Activated CD8-positive, alpha-beta T cell treated with anti-CD3 and anti-CD28 coated beads for 36 hours (primary cell): ENCODE results near the gene RAD52. TPM values are rescaled to one million over a fixed set of nuclear protein-coding genes. Genes with fewer than 3 reads are reported as not detected.
A peak's percentile ranks its signal among the peaks of the same experiment; 100 is the strongest.

ENCODE experiments used
- ATAC-seq: fragments of 200-7000 bp; cut with Tn5 transposase; one replicate; pipeline ENCODE4 v1.10.0; 2021; ENCODE audit warnings: mild to moderate bottlenecking, moderate library complexity
- CTCF ChIA-PET: fragments of 350-600 bp; sonication (Branson Sonifier 250); formaldehyde crosslinking; loops from one replicate; lab custom pipeline; 2021; ENCODE audit warnings: antibody characterized with exemption; lab: Charles Lee
- POLR2A ChIA-PET: fragments of 350-600 bp; sonication (Branson Sonifier 250); formaldehyde crosslinking; loops from one replicate; lab custom pipeline; 2021; ENCODE audit warnings: antibody characterized with exemption; lab: Charles Lee
- DNase-seq: peaks from one replicate; pipeline ENCODE4 v3.0.0-alpha.2; 2020
- H3K27ac Mint-ChIP-seq: one replicate; pipeline ENCODE4 v1.8.0; 2021; ENCODE audit warnings: mild to moderate bottlenecking, mixed read lengths
- H3K27me3 Mint-ChIP-seq: one replicate; pipeline ENCODE4 v1.8.0; 2021; ENCODE audit warnings: mixed read lengths
- H3K36me3 Mint-ChIP-seq: one replicate; pipeline ENCODE4 v1.8.0; 2021; ENCODE audit warnings: low read depth, mixed read lengths
- H3K4me1 Mint-ChIP-seq: one replicate; pipeline ENCODE4 v1.8.0; 2021; ENCODE audit warnings: low read depth, mixed read lengths
- H3K4me3 Mint-ChIP-seq: one replicate; pipeline ENCODE4 v1.8.0; 2021; ENCODE audit warnings: mild to moderate bottlenecking, moderate library complexity, mixed read lengths
- H3K9me3 Mint-ChIP-seq: one replicate; pipeline ENCODE4 v1.8.0; 2021; ENCODE audit warnings: mixed read lengths
- CTCF ChIP-seq: fragments of 200-600 bp; IDR thresholded peaks from one replicate; pipeline ENCODE4 v1.8.0; 2022; ENCODE audit warnings: antibody characterized with exemption, mild to moderate bottlenecking
- intact Hi-C: fragments of 100-400 bp; cut with micrococcal nuclease; formaldehyde crosslinking; loops from one replicate; pipeline ENCODE4 v1.10.0; 2022
- total RNA-seq, 2 experiments: library from RNA; stranded (reverse); gene quantifications; one replicate each; pipeline ENCODE4 v1.2.3, GENCODE V29; 2021

The RAD52 gene
- 10 to 100 TPM; 14.9 to 16.3 TPM for total RNA-seq

GRCh38 chr12:949453-950191, at the start of gene RAD52:
Gene RAD52, minus strand, starts transcription at chr12:949694. Its CDS starts 16,636 bp downstream, at chr12:933058.
- intact Hi-C loops, result loop anchor here (10.0 kb wide), 1 partner anchor 385 kb away; no protein-coding TSS in a partner anchor
- DNase-seq (peak; percentile 99), ATAC-seq (peak; percentile 87)
- peak within 1 kb of the TSS; percentile 96 for H3K27ac Mint-ChIP-seq
- H3K36me3 Mint-ChIP-seq, result peaks cover 15% of the 10 kb centered on the region
- ChIA-PET CTCF (interaction anchor here (0.6 to 1.6 kb wide), 30 partner anchors 9 to 507 kb away, joined by 3 to 16 read pairs (median 4); partner anchors contain the start of gene ERC1), POLR2A (interaction anchor here (0.6 to 1.6 kb wide), 17 partner anchors 10 to 564 kb away, joined by 3 to 6 read pairs (median 3); partner anchors contain the start of gene ERC1)
- peak; percentile 95 for TF ChIP-seq CTCF
- H3K9me3 Mint-ChIP-seq, result peaks cover 1% of the 10 kb centered on the region
- peak within 1 kb of the TSS; percentile 98 for H3K4me3 Mint-ChIP-seq
- H3K4me1 Mint-ChIP-seq, result peaks cover 23% of the 10 kb centered on the region
- H3K27me3 Mint-ChIP-seq, result no peaks in the 10 kb centered on the region

DNA sequence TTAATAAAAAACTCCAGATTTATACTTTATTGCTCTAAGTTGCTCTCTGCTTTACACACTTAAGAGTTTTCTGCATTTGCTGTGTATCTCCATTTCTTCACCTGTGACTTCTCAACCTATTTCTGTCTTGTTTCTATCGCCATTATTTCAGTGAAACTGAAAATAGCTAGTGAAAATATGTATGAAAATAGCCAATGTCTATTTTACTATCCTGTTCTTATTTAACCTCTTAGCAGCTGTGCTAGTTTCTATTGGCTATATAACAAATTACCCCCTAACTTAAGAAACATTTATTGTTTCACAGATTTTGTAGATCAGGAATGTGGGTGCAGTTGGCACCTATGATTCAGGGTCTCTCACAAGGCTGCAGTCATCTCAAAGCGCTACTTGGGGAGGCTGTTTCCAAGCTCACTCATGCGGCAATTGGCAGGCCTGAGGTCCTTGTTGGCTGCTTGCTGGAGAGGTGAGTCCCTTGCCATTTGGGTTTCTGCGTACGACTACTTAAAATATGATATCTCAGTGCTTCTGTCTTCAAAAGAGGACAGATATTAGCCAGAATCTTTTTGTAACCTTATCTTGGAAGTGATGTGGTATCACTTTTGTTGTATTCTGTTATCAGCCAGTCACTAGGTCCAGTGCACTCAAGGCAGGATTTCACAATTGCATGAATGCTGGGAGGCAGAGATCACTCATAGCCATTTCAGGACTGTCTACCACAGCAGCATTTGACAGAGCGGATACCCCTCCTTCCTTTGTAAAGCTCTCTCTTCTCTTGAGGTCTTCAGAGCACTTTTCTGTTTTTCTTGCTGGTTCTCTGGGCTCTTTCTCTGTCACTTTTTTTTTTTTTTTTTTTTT, 48.8 kb upstream of the RAD52 start:
- Mint-ChIP-seq H3K27ac (no peak overlapping the region), H3K4me3 (no peak overlapping the region), H3K4me1 (peaks cover 29% of the 10 kb centered on the region), H3K36me3 (peaks cover 9% of the 10 kb centered on the region), H3K9me3 (no peaks in the 10 kb centered on the region), H3K27me3 (no peaks in the 10 kb centered on the region)
- ATAC-seq (no peak), DNase-seq (no peak)
- ChIA-PET POLR2A (no interaction called here), CTCF (interaction anchor here (2.0 kb wide), 1 partner anchor 95 kb away, joined by 6 read pairs; no protein-coding TSS in a partner anchor)
- no peak for TF ChIP-seq CTCF
- intact Hi-C loops, result loop anchor here (10.0 kb wide), 1 partner anchor 97 kb away; no protein-coding TSS in a partner anchor

DNA sequence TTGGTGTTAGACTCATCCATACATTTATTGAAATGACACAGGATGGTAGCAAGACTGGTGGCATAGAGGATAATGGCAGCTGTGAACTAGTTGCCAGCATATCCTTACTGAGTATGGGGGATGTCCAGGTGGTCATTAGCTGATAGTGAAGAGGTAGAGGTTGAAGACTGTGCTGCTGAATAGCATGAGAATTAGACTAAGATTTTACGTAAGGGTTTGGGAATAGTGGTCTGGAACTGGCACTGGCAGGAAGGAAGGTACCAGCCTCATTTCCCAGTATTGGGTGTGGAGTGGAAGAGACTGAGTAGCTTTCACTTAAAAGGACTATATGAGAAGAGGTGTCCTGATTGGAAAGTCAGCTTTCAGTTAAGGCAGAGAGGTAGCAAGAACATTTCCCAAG, 48.0 kb upstream of the RAD52 start:
- no peak for DNase-seq
- ATAC-seq, result no peak
- H3K9me3 Mint-ChIP-seq, result no peaks in the 10 kb centered on the region
- ChIA-PET CTCF (interaction anchor here (2.0 kb wide), 1 partner anchor 95 kb away, joined by 6 read pairs; no protein-coding TSS in a partner anchor), POLR2A (no interaction called here)
- no peak overlapping the region for H3K4me3 Mint-ChIP-seq
- intact Hi-C loops, result loop anchor here (10.0 kb wide), 1 partner anchor 97 kb away; no protein-coding TSS in a partner anchor
- peaks cover 8% of the 10 kb centered on the region for H3K36me3 Mint-ChIP-seq
- H3K27ac Mint-ChIP-seq, result no peak overlapping the region
- TF ChIP-seq CTCF, result no peak
- H3K4me1 Mint-ChIP-seq, result peaks cover 35% of the 10 kb centered on the region
- no peaks in the 10 kb centered on the region for H3K27me3 Mint-ChIP-seq

DNA sequence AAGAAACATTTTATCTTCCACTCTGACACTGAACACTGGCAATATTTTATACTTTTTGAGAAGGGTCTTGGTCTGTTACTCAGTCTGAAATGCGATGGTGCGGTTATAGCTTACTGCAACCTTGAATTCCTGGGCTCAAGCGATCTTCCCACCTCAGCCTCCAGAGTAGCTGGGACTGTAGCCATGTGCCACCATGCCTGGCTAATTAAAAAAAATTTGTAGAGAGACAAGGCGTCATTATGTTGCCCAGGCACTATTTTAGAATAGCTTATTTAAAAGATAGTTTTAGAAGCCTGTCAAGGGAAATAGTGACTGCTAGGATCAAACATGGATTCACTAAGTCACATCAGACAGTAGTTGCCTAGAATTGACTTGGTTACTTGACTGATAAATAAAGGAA, 47.4 kb upstream of the RAD52 start:
- ATAC-seq (no peak), DNase-seq (no peak)
- TF ChIP-seq CTCF, result no peak
- H3K4me3 Mint-ChIP-seq, result no peak overlapping the region
- POLR2A ChIA-PET, result no interaction called here
- no peaks in the 10 kb centered on the region for H3K27me3 Mint-ChIP-seq
- H3K4me1 Mint-ChIP-seq, result peaks cover 41% of the 10 kb centered on the region
- H3K36me3 Mint-ChIP-seq, result peaks cover 6% of the 10 kb centered on the region
- no peak overlapping the region for H3K27ac Mint-ChIP-seq
- CTCF ChIA-PET, result interaction anchor here (2.0 kb wide), 1 partner anchor 96 kb away, joined by 6 read pairs; no protein-coding TSS in a partner anchor
- H3K9me3 Mint-ChIP-seq, result no peaks in the 10 kb centered on the region
- intact Hi-C loops, result loop anchor here (10.0 kb wide), 1 partner anchor 98 kb away; no protein-coding TSS in a partner anchor
